SK-N-MC (cell line): Measurements from ENCODE around the gene EMP2.

Experiments used
- EZH2 ChIP-seq: fragments of 200-600 bp; sonication (generic); IDR thresholded peaks from one replicate; pipeline ENCODE4 v1.6.1; 2017; ENCODE audit warnings: antibody characterized with exemption
- POLR2AphosphoS5 ChIP-seq: IDR thresholded peaks from 2 replicates; pipeline ENCODE4 v1.6.1; 2012; ENCODE audit warnings: mild to moderate bottlenecking, low read depth, low read length, borderline replicate concordance

DNA sequence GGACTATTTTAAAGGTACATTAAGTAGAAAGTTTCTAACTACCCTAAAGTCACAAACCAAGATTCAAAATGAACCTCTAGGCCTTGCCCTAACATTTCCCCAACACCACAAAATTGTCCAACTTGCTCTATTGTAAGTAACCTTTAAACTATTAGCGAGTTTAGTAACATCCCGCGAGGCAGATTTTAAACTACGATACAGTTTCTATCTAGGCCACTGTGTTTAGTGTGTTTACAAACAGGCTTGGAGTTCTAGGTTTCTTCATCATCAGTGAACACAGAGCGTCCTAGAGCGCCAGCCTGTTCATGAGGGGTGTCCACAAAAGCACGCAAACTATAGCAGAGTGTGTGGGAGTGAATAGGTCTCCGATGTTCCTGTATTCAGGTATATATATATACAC lies 51.8 kb downstream of the EMP2 start:
- TF ChIP-seq POLR2AphosphoS5, result no peak
- TF ChIP-seq EZH2, result no peak
